ENCODE results near the gene MIGA2.

DNA sequence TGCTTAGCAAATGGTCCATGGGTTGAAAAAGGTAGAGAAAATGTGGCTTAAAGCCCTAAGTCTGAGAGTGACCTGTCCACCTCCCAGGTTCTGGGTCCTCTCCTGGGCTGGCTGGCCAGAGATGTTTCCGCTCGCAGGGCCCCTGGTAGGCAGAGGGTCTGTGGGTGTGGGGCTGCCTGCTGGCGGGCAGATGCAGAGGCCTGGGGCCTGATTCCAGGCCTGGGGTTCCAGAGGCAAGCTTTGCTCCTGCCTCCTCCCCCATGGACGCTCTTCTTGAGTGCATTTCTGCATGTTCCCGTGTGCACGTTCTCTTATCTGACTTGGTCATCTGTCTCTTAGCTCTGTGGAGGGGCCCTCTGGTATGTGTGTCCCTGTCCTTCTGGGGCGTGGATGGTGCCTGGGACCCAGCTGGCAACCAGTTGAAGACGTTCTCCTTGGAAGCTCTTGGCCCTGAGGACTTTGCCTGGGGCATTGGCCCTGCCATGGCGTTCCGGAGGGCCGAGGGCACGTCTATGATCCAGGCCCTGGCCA, 3.8 kb downstream of the MIGA2 start:
- TF ChIP-seq CTCF (conservative IDR thresholded peaks at IDR 0.05; ENCODE audit: low read length), result no peak
- TF ChIP-seq EZH2phosphoT487 (IDR thresholded peaks at IDR 0.05; ENCODE audit: borderline replicate concordance, low read depth, low read length), result no peak

Data from OCI-LY7 (cell line).